22Rv1 (cell line): Measurements from ENCODE around the gene VEZF1.

Experiments used
- CTCF ChIP-seq: fragments of 450-650 bp; IDR thresholded peaks from 2 replicates; pipeline ENCODE4 v1.5.1; 2017; ENCODE audit warnings: mild to moderate bottlenecking
- ZFX ChIP-seq: fragments of 450-650 bp; IDR thresholded peaks from 2 replicates; pipeline ENCODE4 v1.6.1; 2017; ENCODE audit warnings: antibody characterized with exemption, borderline replicate concordance

- TF ChIP-seq CTCF (no peak), ZFX (no peak)
Measured at GRCh38 chr17:57940231-57940630, 47.8 kb downstream of the VEZF1 start.
